Osteoblast (primary cell): Measurements from ENCODE around the gene NACA2. TPM values are rescaled to one million over a fixed set of nuclear protein-coding genes. Genes with fewer than 3 reads are reported as not detected.
"Not testable (repeated sequence)": the region's sequence is repeated elsewhere in the genome, so short reads cannot be mapped to it uniquely, and the experiment has no call there.

ENCODE experiments used
- DNase-seq: peaks from one replicate; pipeline ENCODE4 v3.0.0; 2011; ENCODE audit warnings: low spot score, mixed read lengths; ENCODE audit not compliant: insufficient read length; ENCODE audit errors: missing footprints
- H2AFZ ChIP-seq: 2 replicates; pipeline ENCODE4 v1.6.0; 2011; ENCODE audit warnings: mild to moderate bottlenecking, low read length
- H3K27ac ChIP-seq: 2 replicates; pipeline ENCODE4 v1.5.1; 2011; ENCODE audit warnings: mild to moderate bottlenecking, low read depth, low read length, moderate library complexity
- H3K27me3 ChIP-seq: 2 replicates; pipeline ENCODE4 v1.6.0; 2012; ENCODE audit warnings: mild to moderate bottlenecking, control low read depth, inconsistent platforms, low read length, moderate library complexity; ENCODE audit not compliant: insufficient read depth
- H3K36me3 ChIP-seq: 2 replicates; pipeline ENCODE4 v1.5.1; 2011; ENCODE audit warnings: mild to moderate bottlenecking, low read length, control low read depth, moderate library complexity; ENCODE audit not compliant: insufficient read depth
- H3K4me1 ChIP-seq: 2 replicates; pipeline ENCODE4 v1.5.1; 2011; ENCODE audit warnings: mild to moderate bottlenecking, low read length, control low read depth, moderate library complexity; ENCODE audit not compliant: insufficient read depth
- H3K4me2 ChIP-seq: 2 replicates; pipeline ENCODE4 v1.6.0; 2011; ENCODE audit warnings: mild to moderate bottlenecking, low read length; ENCODE audit not compliant: insufficient read depth
- H3K4me3 ChIP-seq: fragments of 200-600 bp; sonication (generic); 3 replicates; pipeline ENCODE4 v1.5.1; 2012; ENCODE audit warnings: mild to moderate bottlenecking, low read length, inconsistent platforms; ENCODE audit not compliant: insufficient read depth
- H3K79me2 ChIP-seq: 2 replicates; pipeline ENCODE4 v1.6.0; 2012; ENCODE audit warnings: mild to moderate bottlenecking, low read length, control low read depth, inconsistent platforms; ENCODE audit not compliant: insufficient read depth
- H3K9me3 ChIP-seq: 2 replicates; pipeline ENCODE4 v1.5.1; 2011; ENCODE audit warnings: low read depth, low read length, control low read depth
- H4K20me1 ChIP-seq: 2 replicates; pipeline ENCODE4 v1.6.0; 2012; ENCODE audit warnings: mild to moderate bottlenecking, low read length, control low read depth; ENCODE audit not compliant: insufficient read depth
- total RNA-seq: library from RNA; depleted of rRNA; stranded (reverse); fragments of >200 nt; gene quantifications from 2 replicates; pipeline ENCODE4 v1.2.3, GENCODE V29; 2012
- TF ChIP-seq, protein P1 (sequence below): IDR thresholded peaks from 2 replicates; pipeline ENCODE4 v1.5.1; 2011; ENCODE audit warnings: mild to moderate bottlenecking, low read depth, low read length, moderate library complexity; ENCODE audit errors: extremely low read depth

Gene NACA2
- total RNA-seq, 1 donor = under 0.01 TPM

DNA sequence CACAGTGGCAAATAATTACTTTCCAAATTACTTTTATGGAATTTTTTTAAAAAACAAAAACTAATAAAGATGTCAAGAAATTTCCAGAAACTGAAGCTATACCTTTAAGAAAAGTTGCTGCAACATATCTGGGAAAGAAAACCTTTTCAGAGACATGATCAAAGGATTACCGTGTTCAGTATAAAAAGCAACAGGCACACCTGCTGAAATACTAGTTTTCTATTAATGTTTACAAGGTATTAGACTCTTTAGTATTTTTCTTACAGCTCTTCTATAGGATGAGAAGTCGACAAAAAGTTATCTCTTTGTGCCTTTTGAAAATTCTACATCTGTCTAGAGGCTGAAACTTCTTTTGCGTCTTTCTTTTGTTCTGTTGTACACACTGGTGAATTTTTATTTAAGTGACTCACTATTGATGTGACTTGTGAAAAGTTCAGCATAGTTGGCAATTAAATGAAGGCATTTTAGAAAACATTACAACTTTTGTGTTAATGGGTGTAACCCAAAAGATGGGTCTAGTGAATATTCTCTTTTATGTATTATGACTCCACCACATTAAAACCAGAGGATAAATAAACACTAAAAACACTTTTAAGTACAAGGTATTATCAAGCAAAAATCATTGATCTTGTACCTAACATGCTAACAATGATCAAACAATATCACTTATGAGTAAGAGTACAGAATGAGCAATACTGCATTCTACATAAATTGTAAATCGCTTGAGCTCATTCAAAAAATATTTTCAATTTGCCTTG, 23.8 kb downstream of the NACA2 start:
- TF ChIP-seq, protein P1, sequence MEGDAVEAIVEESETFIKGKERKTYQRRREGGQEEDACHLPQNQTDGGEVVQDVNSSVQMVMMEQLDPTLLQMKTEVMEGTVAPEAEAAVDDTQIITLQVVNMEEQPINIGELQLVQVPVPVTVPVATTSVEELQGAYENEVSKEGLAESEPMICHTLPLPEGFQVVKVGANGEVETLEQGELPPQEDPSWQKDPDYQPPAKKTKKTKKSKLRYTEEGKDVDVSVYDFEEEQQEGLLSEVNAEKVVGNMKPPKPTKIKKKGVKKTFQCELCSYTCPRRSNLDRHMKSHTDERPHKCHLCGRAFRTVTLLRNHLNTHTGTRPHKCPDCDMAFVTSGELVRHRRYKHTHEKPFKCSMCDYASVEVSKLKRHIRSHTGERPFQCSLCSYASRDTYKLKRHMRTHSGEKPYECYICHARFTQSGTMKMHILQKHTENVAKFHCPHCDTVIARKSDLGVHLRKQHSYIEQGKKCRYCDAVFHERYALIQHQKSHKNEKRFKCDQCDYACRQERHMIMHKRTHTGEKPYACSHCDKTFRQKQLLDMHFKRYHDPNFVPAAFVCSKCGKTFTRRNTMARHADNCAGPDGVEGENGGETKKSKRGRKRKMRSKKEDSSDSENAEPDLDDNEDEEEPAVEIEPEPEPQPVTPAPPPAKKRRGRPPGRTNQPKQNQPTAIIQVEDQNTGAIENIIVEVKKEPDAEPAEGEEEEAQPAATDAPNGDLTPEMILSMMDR = no peak
- no peak overlapping the region for H3K4me3 ChIP-seq
- H3K79me2 ChIP-seq = no peaks in the 10 kb centered on the region
- no peaks in the 10 kb centered on the region for H3K27me3 ChIP-seq
- no peak overlapping the region for H3K4me2 ChIP-seq
- H3K9me3 ChIP-seq = no peaks in the 10 kb centered on the region
- DNase-seq = no peak
- no peaks in the 10 kb centered on the region for H3K36me3 ChIP-seq
- H2AFZ ChIP-seq = no peak overlapping the region
- no peaks in the 10 kb centered on the region for H4K20me1 ChIP-seq
- H3K4me1 ChIP-seq = no peaks in the 10 kb centered on the region
- H3K27ac ChIP-seq = no peak overlapping the region

DNA sequence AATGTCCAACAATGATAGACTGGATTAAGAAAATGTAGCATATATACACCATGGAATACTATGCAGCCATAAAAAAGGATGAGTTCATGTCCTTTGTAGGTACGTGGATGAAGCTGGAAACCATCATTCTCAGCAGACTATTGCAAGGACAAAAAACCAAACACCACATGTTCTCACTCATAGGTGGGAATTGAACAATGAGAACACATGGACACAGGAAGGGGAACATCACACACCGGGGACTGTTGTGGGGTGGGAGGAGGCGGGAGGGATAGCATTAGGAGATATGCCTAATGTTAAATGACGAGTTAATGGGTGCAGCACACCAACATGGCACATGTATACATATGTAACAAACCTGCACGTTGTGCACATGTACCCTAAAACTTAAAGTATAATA, 24.6 kb downstream of the NACA2 start:
- not testable (repeated sequence) for H3K79me2 ChIP-seq, H3K4me3 ChIP-seq, DNase-seq, H3K27me3 ChIP-seq, H2AFZ ChIP-seq, H3K36me3 ChIP-seq, H3K4me2 ChIP-seq, H3K4me1 ChIP-seq, H4K20me1 ChIP-seq, H3K9me3 ChIP-seq, H3K27ac ChIP-seq

DNA sequence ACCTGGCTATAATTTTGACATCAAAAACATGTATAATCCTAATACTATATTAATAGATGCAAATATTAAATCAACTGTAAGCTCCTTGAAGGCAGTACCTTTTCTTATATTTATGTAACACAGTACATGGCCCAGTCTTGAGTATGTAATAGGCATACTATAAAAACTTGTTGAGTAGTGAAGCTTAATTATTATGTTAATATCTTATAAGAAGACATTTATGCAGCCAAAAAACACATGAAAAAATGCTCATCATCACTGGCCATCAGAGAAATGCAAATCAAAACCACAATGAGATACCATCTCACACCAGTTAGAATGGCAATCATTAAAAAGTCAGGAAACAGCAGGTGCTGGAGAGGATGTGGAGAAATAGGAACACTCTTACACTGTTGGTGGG, 25.2 kb downstream of the NACA2 start:
- H3K27me3 ChIP-seq, DNase-seq, H3K36me3 ChIP-seq, H3K9me3 ChIP-seq, H3K79me2 ChIP-seq, H3K4me3 ChIP-seq, H3K4me1 ChIP-seq, H3K4me2 ChIP-seq, H3K27ac ChIP-seq, H4K20me1 ChIP-seq, H2AFZ ChIP-seq: not testable (repeated sequence)

DNA sequence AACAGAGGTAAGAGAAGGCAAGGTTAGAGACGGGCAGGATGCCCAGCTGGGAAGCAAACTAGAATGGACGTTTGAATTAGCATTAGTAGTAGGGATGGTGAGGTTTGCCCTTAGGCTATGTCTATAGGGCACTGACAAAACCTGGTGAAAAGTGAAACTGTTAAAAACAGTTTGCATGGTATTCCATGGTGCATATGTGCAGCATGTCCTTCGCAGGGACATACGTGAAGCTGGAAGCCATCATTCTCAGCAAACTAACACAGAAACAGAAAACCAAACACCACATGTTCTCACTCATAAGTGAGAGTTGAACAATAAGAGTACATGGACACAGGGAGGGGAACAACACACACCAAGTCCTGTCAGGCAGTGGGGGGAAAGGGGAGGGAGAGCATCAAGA, 25.8 kb downstream of the NACA2 start:
- Histone ChIP-seq H3K9me3 (no peaks in the 10 kb centered on the region), H3K4me3 (no peak overlapping the region), H3K27ac (no peak overlapping the region), H4K20me1 (no peaks in the 10 kb centered on the region), H3K4me1 (no peaks in the 10 kb centered on the region), H3K4me2 (no peak overlapping the region), H3K27me3 (peaks cover 2% of the 10 kb centered on the region), H2AFZ (no peak overlapping the region), H3K79me2 (no peaks in the 10 kb centered on the region), H3K36me3 (no peaks in the 10 kb centered on the region)
- no peak for DNase-seq
- TF ChIP-seq, protein P1 = no peak

DNA sequence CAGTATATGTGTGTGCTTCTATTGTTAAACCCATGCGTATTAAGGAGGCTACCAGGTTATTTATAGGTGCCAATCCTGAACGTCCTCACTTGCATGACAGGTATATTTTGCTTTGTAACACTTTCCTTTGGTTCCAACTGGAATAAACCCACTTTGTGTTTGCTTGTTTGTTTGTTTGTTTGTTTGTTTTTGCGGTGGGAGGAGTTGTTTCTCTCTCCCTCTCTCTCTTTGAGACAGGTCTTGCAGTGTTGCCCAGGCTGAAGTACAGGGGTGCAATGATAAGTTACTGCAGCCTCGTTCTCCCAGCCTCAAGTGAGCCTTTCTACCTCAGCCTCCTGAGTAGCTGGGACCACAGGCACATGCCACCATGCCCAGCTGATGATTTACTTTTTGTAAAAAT, 28.7 kb downstream of the NACA2 start:
- Histone ChIP-seq H2AFZ (no peak overlapping the region), H3K36me3 (no peaks in the 10 kb centered on the region), H3K27me3 (peaks cover 2% of the 10 kb centered on the region), H3K4me2 (no peak overlapping the region), H4K20me1 (no peaks in the 10 kb centered on the region), H3K27ac (no peak overlapping the region), H3K79me2 (no peaks in the 10 kb centered on the region), H3K9me3 (no peaks in the 10 kb centered on the region), H3K4me1 (no peaks in the 10 kb centered on the region), H3K4me3 (no peak overlapping the region)
- TF ChIP-seq, protein P1 = no peak
- DNase-seq = no peak
